Effector memory CD8-positive, alpha-beta T cell (primary cell): ENCODE measurements around the gene DLEU7.

Experiments
- ATAC-seq: fragments of 150-1000 bp; cut with Tn5 transposase; replicated peaks from 2 replicates; pipeline ENCODE4 v1.10.0; 2021; ENCODE audit warnings: mild to moderate bottlenecking, moderate library complexity
- DNase-seq, 3 experiments: peaks; one replicate each; pipeline ENCODE4 v3.0.0; 2021
- H3K27ac Mint-ChIP-seq, 2 donors: one replicate each; pipeline ENCODE4 v1.8.0; 2022; ENCODE audit warnings: mild to moderate bottlenecking in 2 of 2, mixed read lengths in 2 of 2, moderate library complexity in 2 of 2
- H3K27me3 Mint-ChIP-seq, 2 donors: one replicate each; pipeline ENCODE4 v1.8.0; 2022; ENCODE audit warnings: mixed read lengths in 2 of 2
- H3K36me3 Mint-ChIP-seq: one replicate; pipeline ENCODE4 v1.8.0; 2022; ENCODE audit warnings: mild to moderate bottlenecking, moderate library complexity, mixed read lengths; ENCODE audit not compliant: insufficient read depth
- H3K4me1 Mint-ChIP-seq, 2 donors: one replicate each; pipeline ENCODE4 v1.8.0; 2022; ENCODE audit warnings: low read depth in 2 of 2, mixed read lengths in 2 of 2
- H3K4me3 Mint-ChIP-seq, 2 donors: one replicate each; pipeline ENCODE4 v1.8.0; 2022; ENCODE audit warnings: mild to moderate bottlenecking in 2 of 2, mixed read lengths in 2 of 2, moderate library complexity in 2 of 2
- H3K9me3 Mint-ChIP-seq, 2 donors: one replicate each; pipeline ENCODE4 v1.8.0; 2022; ENCODE audit warnings: mixed read lengths in 2 of 2

The DLEU7 gene

DNA sequence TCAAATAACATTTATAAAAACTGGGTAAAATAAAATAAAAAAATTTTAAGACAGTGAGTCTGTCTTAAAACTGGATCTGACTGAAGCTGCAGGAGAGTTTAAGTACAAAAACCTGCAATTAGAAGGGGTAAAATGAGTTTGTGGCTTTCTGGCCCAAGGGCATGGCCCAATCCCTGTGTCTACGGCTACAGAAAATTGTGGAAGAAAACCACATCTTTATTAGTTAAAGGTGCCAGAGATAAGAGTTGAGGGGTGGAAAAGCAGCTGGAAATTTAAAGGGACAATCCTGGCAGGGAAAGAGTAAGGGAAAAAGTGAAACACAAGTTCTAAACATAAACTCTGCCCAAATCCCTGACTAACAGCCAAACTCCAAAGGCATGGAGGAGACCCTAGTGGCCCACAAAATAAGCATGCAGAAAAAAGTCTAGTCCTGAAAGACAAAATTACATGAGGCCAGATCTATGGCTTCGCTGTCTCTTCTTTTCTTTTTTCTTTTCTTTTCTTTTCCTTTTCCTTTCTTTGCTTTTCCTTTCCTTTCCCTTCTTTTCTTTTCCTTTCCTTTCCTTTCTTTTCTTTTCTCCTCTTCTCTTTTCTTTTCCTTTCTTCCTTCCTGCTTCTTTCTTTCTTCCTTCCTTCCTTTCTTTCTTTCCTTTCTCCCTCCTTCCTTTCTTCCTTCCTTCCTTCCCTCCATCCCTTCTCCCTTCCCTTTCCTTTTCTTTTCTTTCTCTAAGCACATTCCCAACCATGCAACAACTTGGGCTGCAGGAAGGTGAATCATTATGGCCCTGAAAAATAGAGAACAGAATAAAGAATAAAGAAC is 23.5 kb upstream of the DLEU7 start:
- Mint-ChIP-seq H3K4me1 (no peaks in the 10 kb centered on the region), H3K27ac (no peak overlapping the region), H3K36me3 (no peaks in the 10 kb centered on the region), H3K27me3 (peaks cover 0 to 10% of the 10 kb centered on the region in 2 donors), H3K4me3 (no peak overlapping the region), H3K9me3 (peaks cover 0 to 2% of the 10 kb centered on the region in 2 donors)
- DNase-seq (no peak), ATAC-seq (no peak)

DNA sequence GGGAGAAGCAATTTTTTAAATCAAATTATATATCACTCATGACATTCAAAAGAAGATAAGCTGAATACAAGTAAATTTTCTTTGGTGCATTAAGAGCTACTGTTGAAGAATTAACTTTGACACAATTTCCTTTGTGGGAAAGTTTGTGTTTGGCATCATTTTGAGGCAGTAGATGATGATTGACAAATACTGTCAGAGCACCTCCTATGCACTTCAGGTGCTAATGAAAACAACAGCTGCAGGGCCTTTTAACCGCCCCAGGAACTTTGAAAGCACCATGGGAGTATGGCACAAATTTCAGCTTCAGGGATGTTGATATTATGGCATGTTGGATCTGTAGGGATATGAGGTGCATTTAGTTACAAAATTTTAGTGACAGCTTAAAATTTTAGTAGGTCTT is 21.0 kb upstream of the DLEU7 start:
- peaks cover 0 to 5% of the 10 kb centered on the region in 2 donors for H3K9me3 Mint-ChIP-seq
- ATAC-seq, result no peak
- no peaks in the 10 kb centered on the region for H3K4me1 Mint-ChIP-seq
- H3K36me3 Mint-ChIP-seq, result no peaks in the 10 kb centered on the region
- no peak for DNase-seq
- H3K27me3 Mint-ChIP-seq, result peaks cover 19 to 29% of the 10 kb centered on the region in 2 donors
- no peak overlapping the region for H3K27ac Mint-ChIP-seq
- no peak overlapping the region for H3K4me3 Mint-ChIP-seq

DNA sequence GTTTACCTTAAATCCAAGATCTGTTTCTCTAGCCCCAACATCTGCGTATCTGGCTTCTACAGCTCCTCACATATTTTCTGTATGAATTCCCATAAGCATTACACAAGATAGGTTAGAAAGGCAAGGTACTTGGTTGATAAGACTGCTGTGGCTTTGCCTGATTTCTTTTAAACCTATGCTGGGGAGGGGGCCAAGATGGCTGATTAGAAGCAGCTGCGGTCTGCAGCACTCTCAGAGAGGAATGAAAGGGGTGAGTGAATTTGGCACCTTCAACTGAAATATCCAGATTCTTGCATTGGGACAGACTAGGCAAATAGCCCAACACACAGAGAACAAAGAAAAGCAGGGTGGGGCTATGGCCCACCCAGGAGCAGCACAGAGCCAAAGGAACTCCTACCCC is 12.2 kb upstream of the DLEU7 start:
- H3K9me3 Mint-ChIP-seq, result peaks cover 10 to 27% of the 10 kb centered on the region in 2 donors
- no peak overlapping the region for H3K4me3 Mint-ChIP-seq
- no peak for DNase-seq
- ATAC-seq, result no peak
- H3K36me3 Mint-ChIP-seq, result peaks cover 3% of the 10 kb centered on the region
- no peaks in the 10 kb centered on the region for H3K4me1 Mint-ChIP-seq
- peaks cover 49 to 66% of the 10 kb centered on the region in 2 donors for H3K27me3 Mint-ChIP-seq
- H3K27ac Mint-ChIP-seq, result no peak overlapping the region

DNA sequence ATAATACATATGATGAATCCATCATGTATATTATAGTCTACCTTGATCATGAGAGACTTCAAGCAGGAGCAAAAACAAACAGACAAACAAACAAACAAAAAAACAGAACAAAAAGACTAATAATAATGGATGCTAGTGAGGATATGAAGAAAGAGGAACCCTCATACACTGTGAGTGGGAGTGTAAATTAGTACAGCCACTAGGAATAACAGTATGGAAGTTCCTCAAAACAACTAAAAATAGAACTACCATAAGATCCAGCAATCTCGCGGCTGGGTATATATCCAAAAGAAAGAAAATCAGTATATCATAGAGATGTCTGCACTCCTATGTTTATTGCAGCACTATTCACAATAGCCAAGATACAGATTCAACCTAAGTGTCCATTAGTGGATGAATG is 7.0 kb upstream of the DLEU7 start:
- peaks cover 8 to 38% of the 10 kb centered on the region in 2 donors for H3K27me3 Mint-ChIP-seq
- no peak overlapping the region for H3K4me3 Mint-ChIP-seq
- DNase-seq, result no peak
- peaks cover 5 to 10% of the 10 kb centered on the region in 2 donors for H3K4me1 Mint-ChIP-seq
- no peaks in the 10 kb centered on the region for H3K9me3 Mint-ChIP-seq
- no peak for ATAC-seq
- peaks cover 3% of the 10 kb centered on the region for H3K36me3 Mint-ChIP-seq
- no peak overlapping the region for H3K27ac Mint-ChIP-seq

DNA sequence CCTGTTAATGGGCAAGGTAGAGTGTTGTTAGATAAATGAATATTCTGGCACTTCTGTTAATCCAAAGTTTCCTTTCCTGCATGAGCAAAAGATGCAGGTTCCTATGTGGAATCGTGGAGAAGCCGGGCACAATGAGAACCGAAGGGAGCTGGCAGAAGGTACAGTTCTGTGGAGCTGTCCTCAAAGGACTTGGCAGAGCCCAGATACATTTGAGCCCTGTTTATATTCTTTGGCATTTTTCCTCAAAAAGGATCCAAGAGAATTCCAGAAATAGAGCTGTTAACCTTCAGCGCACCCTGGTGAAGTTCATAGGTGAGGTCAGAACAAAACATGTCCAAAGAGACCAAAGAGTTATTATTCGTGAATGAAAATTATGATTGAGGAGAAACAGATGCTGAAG is 4.0 kb upstream of the DLEU7 start:
- Mint-ChIP-seq H3K27me3 (peaks cover 12 to 21% of the 10 kb centered on the region in 2 donors), H3K36me3 (peaks cover 3% of the 10 kb centered on the region), H3K4me3 (no peak overlapping the region), H3K27ac (peak overlapping the region in 1 of 2 donors; percentile 44), H3K9me3 (no peaks in the 10 kb centered on the region), H3K4me1 (peaks cover 6 to 10% of the 10 kb centered on the region in 2 donors)
- no peak for DNase-seq
- ATAC-seq, result no peak

DNA sequence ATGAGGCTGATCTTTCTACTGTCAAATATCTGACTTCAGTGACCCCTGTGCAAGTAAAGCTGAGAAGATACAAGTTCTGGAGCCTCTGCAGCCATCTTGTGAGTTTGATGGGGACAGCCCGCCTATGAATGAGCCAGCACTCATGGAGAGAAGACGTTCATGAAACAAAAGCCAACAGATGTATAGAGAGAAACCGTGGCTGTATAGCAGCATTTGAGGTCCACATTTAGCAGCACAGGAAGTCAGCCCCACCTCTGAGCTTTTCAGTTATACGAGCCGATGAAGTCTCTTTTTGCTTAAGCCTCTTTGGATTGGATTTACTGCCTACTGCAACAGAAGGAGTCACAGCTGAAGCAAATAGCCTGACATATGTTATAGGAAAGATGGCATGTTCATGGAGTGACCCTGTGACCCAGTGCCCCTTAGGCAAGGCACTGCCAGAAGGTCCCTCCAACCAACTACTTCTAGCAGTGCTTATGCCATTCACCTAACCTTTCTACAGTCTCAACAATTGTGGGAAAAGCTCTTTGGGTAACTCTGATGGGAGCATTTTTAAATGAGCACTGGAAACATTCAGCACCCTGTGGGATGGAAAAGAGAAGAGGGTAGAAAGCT is 3.5 kb upstream of the DLEU7 start:
- Mint-ChIP-seq H3K4me1 (peaks cover 6 to 10% of the 10 kb centered on the region in 2 donors), H3K27ac (peak overlapping the region in 1 of 2 donors; percentile 44), H3K9me3 (no peaks in the 10 kb centered on the region), H3K4me3 (no peak overlapping the region), H3K27me3 (peaks cover 18 to 23% of the 10 kb centered on the region in 2 donors), H3K36me3 (peaks cover 3% of the 10 kb centered on the region)
- no peak for ATAC-seq
- no peak for DNase-seq

DNA sequence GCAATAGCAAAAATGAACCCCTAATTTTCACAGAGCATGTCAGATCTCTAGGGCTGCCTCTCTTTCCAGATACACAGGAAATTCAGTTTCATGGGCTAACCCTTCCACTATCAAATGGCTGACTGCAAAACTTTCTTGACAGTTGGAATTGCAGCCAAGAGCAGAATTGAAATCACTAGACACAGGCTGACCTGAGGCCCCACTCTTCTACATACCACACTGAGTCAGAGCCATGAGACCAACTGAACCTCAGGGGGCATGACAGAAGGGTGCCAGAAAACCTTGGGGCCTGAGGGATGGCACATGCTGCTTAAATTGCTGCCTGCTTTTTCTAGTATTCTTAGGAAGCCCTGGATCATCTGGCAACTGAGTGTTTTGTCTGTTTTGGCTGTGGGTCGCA is 1.7 kb upstream of the DLEU7 start:
- ATAC-seq (no peak), DNase-seq (no peak)
- Mint-ChIP-seq H3K27ac (no peak overlapping the region), H3K4me1 (peaks cover 6 to 10% of the 10 kb centered on the region in 2 donors), H3K36me3 (peaks cover 3% of the 10 kb centered on the region), H3K27me3 (peaks cover 14 to 24% of the 10 kb centered on the region in 2 donors), H3K4me3 (no peak overlapping the region), H3K9me3 (no peaks in the 10 kb centered on the region)

DNA sequence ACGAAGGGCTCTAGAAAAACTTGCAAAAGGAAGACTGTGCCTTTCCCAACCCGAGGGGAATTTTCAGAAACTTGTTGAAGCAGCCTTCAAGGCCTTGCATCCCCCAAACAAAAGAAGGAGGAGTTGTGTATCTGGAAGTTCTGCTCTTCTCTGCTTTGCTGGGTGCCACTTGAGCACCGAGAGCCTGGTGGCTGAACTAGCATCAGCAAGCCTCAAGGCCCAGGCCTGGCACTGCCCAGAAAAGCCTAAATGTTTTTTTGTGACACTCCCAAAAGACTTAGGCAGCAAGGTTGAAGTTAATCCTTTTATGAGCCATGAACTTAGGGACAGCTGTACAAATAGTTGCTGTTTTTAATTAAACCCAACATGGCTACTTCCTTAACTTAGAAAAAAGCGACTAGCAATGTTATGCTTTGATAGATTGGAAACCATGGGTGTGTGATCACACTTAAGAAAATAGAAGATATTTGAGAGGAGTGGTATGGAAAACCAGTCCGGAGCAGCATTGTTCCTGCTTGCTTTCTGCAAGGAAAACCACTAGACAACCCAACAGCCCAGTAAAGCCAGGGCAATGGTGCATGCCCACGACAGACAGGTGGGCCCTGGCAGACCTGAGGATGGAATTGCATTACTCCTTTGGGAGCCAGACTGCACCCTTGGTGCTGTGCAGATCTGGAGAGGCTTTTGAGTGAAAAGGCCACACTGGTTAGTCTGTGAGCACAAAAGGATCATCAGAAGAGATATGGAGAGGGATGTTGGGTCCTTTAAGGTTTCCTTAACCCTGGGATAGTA is 788 bp upstream of the DLEU7 start:
- no peaks in the 10 kb centered on the region for H3K9me3 Mint-ChIP-seq
- ATAC-seq, result no peak
- H3K36me3 Mint-ChIP-seq, result peaks cover 2% of the 10 kb centered on the region
- no peak for DNase-seq
- no peak overlapping the region for H3K27ac Mint-ChIP-seq
- H3K4me3 Mint-ChIP-seq, result peak overlapping the region in 1 of 2 donors; percentile 20
- H3K27me3 Mint-ChIP-seq, result peaks cover 9 to 24% of the 10 kb centered on the region in 2 donors
- peaks cover 6 to 10% of the 10 kb centered on the region in 2 donors for H3K4me1 Mint-ChIP-seq

DNA sequence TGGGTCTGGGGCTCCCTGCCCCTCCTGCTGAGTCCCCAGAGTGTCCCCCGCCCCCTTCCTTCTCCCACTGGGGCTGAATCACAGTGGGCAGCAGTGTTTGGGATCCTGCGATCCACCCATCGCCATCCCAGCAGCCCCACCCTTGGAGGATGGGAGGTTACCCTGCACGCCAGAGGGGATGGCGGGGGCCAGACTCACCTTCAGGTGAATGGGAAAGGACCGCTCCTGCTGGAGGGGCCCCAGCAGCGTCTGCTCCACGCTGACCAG is 569 bp downstream of the DLEU7 start:
- Mint-ChIP-seq H3K4me1 (peaks cover 6 to 10% of the 10 kb centered on the region in 2 donors), H3K9me3 (no peaks in the 10 kb centered on the region), H3K27me3 (peaks cover 6 to 24% of the 10 kb centered on the region in 2 donors), H3K4me3 (no peak overlapping the region), H3K27ac (no peak overlapping the region), H3K36me3 (no peaks in the 10 kb centered on the region)
- ATAC-seq (no peak), DNase-seq (no peak)

DNA sequence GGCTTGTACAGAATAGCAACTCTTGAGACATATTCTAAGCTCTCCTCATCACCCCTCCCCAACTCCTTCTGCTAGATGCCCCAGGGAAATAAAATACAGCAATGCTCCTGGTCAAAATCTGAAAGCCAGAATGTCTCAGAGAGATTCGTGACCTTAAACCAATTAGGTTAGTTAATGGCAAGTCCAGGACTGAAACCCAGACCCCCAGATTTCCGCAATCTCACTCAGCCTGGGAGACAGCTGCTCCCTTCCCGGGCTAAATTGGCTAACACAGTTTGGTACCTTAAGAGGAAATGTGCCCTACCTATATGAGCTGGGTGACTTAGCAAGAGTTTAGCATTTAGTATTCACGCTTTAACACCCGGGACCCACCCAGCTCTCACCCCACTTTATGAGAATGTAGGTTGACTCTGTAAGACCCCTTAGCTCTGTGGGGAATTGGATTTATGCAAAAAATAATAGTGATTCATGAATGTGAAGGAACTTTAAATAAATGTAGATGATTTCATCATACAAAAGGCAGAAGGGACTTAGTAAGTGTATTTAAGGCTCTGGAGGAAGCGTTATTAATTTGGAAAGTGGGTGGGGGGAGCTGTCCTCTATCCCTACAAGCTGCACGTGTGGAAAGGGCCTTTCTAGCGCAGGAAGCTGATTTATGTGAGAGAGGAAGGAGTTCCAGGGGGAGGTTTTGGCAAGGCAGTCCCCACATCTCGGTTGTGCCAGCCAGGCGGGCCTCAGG is 1.1 kb downstream of the DLEU7 start:
- no peaks in the 10 kb centered on the region for H3K36me3 Mint-ChIP-seq
- ATAC-seq, result no peak
- H3K4me3 Mint-ChIP-seq, result no peak overlapping the region
- H3K27me3 Mint-ChIP-seq, result peaks cover 6 to 24% of the 10 kb centered on the region in 2 donors
- no peaks in the 10 kb centered on the region for H3K9me3 Mint-ChIP-seq
- peaks cover 6 to 10% of the 10 kb centered on the region in 2 donors for H3K4me1 Mint-ChIP-seq
- H3K27ac Mint-ChIP-seq, result no peak overlapping the region
- DNase-seq, result no peak

DNA sequence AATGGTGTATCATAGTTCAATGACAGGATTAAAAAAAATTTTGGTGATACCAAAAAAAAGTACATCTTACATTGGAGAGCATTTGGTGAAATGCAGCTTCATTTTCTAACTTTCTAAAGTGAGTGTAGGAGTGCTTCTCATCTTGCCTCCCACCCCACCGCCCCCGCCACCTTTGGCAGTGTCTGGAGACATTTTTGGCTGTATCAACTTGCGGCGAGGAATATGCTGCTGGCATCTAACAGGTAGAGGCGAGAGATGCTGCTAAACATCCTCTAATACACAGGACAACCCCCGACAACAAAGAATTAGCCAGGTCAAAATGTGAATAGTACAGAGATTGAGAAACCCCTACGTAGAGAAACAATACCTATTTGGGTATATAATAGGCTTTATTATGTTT is 1.7 kb downstream of the DLEU7 start:
- no peaks in the 10 kb centered on the region for H3K9me3 Mint-ChIP-seq
- no peak for DNase-seq
- H3K4me1 Mint-ChIP-seq, result peaks cover 5 to 8% of the 10 kb centered on the region in 2 donors
- H3K4me3 Mint-ChIP-seq, result no peak overlapping the region
- no peak for ATAC-seq
- H3K36me3 Mint-ChIP-seq, result no peaks in the 10 kb centered on the region
- peaks cover 6 to 24% of the 10 kb centered on the region in 2 donors for H3K27me3 Mint-ChIP-seq
- no peak overlapping the region for H3K27ac Mint-ChIP-seq

DNA sequence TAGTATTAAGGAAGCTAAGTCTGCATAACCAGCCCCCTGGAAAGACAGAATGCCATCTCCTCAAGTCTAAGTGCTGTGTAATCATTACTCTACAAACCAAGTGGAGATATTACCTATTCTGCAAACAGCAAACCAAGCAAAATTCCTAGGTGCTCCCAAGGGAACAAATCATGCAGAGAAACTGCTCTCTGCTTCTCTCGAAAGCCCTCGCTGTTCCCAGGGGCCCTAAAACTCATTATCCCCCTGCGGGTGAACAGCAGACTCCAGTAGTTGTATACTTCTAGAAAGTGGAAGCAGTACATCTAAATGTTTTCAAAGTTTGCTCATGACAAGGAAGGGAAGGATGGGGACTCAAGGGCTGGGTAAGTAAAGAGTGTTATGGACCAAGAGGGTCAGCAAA is 3.2 kb downstream of the DLEU7 start:
- Mint-ChIP-seq H3K36me3 (no peaks in the 10 kb centered on the region), H3K9me3 (no peaks in the 10 kb centered on the region), H3K4me3 (no peak overlapping the region), H3K27ac (no peak overlapping the region), H3K27me3 (peaks cover 6 to 24% of the 10 kb centered on the region in 2 donors), H3K4me1 (peaks cover 0 to 1% of the 10 kb centered on the region in 2 donors)
- no peak for ATAC-seq
- DNase-seq, result no peak

DNA sequence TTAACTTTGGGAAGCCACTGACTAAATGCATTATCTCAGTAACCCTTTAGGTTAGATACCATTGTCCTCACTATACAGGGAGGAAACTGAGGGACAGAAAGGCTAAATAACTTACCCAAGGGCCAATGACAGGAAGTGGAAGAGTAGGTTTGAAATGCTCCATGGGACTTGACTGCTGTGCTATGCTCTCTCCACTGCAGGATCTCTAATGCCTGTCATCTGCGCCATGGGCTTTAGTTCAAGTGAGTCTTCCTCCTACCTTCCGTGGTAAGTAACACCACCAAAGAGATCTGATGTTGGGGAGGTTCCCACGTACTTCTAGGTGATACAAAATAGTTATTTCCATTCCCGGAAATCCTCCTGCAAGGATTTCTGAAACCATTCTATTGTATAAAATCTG is 3.7 kb downstream of the DLEU7 start:
- no peak for ATAC-seq
- DNase-seq, result no peak
- Mint-ChIP-seq H3K36me3 (no peaks in the 10 kb centered on the region), H3K9me3 (no peaks in the 10 kb centered on the region), H3K27me3 (peaks cover 6 to 24% of the 10 kb centered on the region in 2 donors), H3K4me3 (no peak overlapping the region), H3K4me1 (peaks cover 0 to 1% of the 10 kb centered on the region in 2 donors), H3K27ac (no peak overlapping the region)
